ENCODE measurements around the gene SFMBT2.
"Not testable (repeated sequence)": the region's sequence is repeated elsewhere in the genome, so short reads cannot be mapped to it uniquely, and the experiment has no call there.

Gene SFMBT2

GRCh38 chr10:7258948-7259523 is 151.8 kb downstream of the SFMBT2 start:
- DNase-seq = no peak

GRCh38 chr10:7255517-7255916 is 155.3 kb downstream of the SFMBT2 start:
- no peak for DNase-seq

GRCh38 chr10:7251696-7252465 is 159.0 kb downstream of the SFMBT2 start:
- no peak for DNase-seq

- no peak for DNase-seq
Observed at GRCh38 chr10:7250236-7250635, 160.6 kb downstream of the SFMBT2 start.

- DNase-seq = no peak
Observed at GRCh38 chr10:7248585-7249164, 162.2 kb downstream of the SFMBT2 start.

- no peak for DNase-seq
Observed at GRCh38 chr10:7248148-7248547, 162.7 kb downstream of the SFMBT2 start.

GRCh38 chr10:7245505-7245904 is 165.3 kb downstream of the SFMBT2 start:
- no peak for DNase-seq

- DNase-seq = no peak
Observed at GRCh38 chr10:7243873-7244272, 167.0 kb downstream of the SFMBT2 start.

GRCh38 chr10:7243139-7243538 is 167.7 kb downstream of the SFMBT2 start:
- no peak for DNase-seq

GRCh38 chr10:7239312-7239985 is 171.4 kb downstream of the SFMBT2 start:
- DNase-seq = no peak

- DNase-seq = no peak
Observed at GRCh38 chr10:7235376-7235775, 175.5 kb downstream of the SFMBT2 start.

GRCh38 chr10:7234109-7234508 is 176.7 kb downstream of the SFMBT2 start:
- no peak for DNase-seq

GRCh38 chr10:7233259-7233991 is 177.4 kb downstream of the SFMBT2 start:
- DNase-seq = no peak

GRCh38 chr10:7231509-7232414 is 179.1 kb downstream of the SFMBT2 start:
- DNase-seq = no peak

- DNase-seq = no peak
Observed at GRCh38 chr10:7230951-7231350, 179.9 kb downstream of the SFMBT2 start.

- no peak for DNase-seq
Observed at GRCh38 chr10:7230036-7230435, 180.8 kb downstream of the SFMBT2 start.

GRCh38 chr10:7225133-7225532 is 185.7 kb downstream of the SFMBT2 start:
- DNase-seq = no peak

GRCh38 chr10:7218968-7219367 is 191.9 kb downstream of the SFMBT2 start:
- no peak for DNase-seq

GRCh38 chr10:7212696-7213095 is 198.1 kb downstream of the SFMBT2 start:
- not testable (repeated sequence) for DNase-seq

- no peak for DNase-seq
Observed at GRCh38 chr10:7211857-7212577, 198.8 kb downstream of the SFMBT2 start.

- DNase-seq = no peak
Observed at GRCh38 chr10:7210516-7210915, 200.3 kb downstream of the SFMBT2 start.
